Measurements from ENCODE around the gene NTS.

The NTS gene

GRCh38 chr12:85835426-85836196 lies 38.5 kb upstream of the NTS start:
- Histone ChIP-seq H3K9me3 (ENCODE audit: control extremely low read depth in 1 of 5, control insufficient read depth in 4 of 5, insufficient read depth in 2 of 5, low read depth in 1 of 5, low read length in 4 of 5) (no peaks in the 10 kb centered on the region), H3K27me3 (replicated peaks in 2 of 5; ENCODE audit: control insufficient read depth in 4 of 5, insufficient read depth in 5 of 5, low read length in 4 of 5) (no peaks in the 10 kb centered on the region), H3K36me3 (ENCODE audit: control insufficient read depth in 4 of 4, insufficient read depth in 4 of 4, low read length in 3 of 4) (no peaks in the 10 kb centered on the region), H3K4me3 (ENCODE audit: control insufficient read depth in 1 of 7, extremely low read depth in 1 of 7, insufficient read depth in 4 of 7, low read depth in 2 of 7, low read length in 6 of 7) (peak overlapping the region in 4 of 7 experiments; percentile 65 to 88 (median 72)), H3K4me1 (ENCODE audit: control extremely low read depth in 1 of 4, control insufficient read depth in 4 of 4, insufficient read depth in 4 of 4, low read length in 3 of 4) (peaks cover 0 to 23% (median 3%) of the 10 kb centered on the region in 4 experiments), H3K27ac (ENCODE audit: insufficient read depth in 1 of 2, low read depth in 1 of 2, low read length in 2 of 2, poor library complexity in 1 of 2, severe bottlenecking in 2 of 2) (peak overlapping the region in 1 of 2 experiments; percentile 59)
- POLR2A ChIA-PET = interaction anchor here (0.6 kb wide), 1 partner anchor 425 kb away, joined by 3 read pairs; no protein-coding TSS in a partner anchor
- CTCF ChIA-PET = interaction anchor here (1.2 to 1.9 kb wide), 2 partner anchors 259 to 261 kb away, joined by 3 to 4 read pairs; no protein-coding TSS in a partner anchor
- 22% methylated on average over 1 of the region's 4 CpGs for WGBS (ENCODE audit: insufficient coverage)
- DNase-seq = peak in 1 of 3 donors; percentile 15

GRCh38 chr12:85836197-85837090 lies 37.7 kb upstream of the NTS start, which contains the start of gene RASSF9:
Gene RASSF9 (minus strand): TSS chr12:85836409. CDS start chr12:85836201, 208 bp downstream.
- peak within 1 kb of the TSS in 1 of 2 experiments; percentile 59 for H3K27ac ChIP-seq (ENCODE audit: insufficient read depth in 1 of 2, low read depth in 1 of 2, low read length in 2 of 2, poor library complexity in 1 of 2, severe bottlenecking in 2 of 2)
- POLR2A ChIA-PET = interaction anchor here (0.6 kb wide), 1 partner anchor 424 kb away, joined by 3 read pairs; no protein-coding TSS in a partner anchor
- CTCF ChIA-PET = interaction anchor here (1.9 to 2.1 kb wide), 2 partner anchors 20 to 262 kb away, joined by 4 to 9 read pairs; no protein-coding TSS in a partner anchor

GRCh38 chr12:85843606-85844310 lies 30.3 kb upstream of the NTS start:
- CTCF ChIA-PET = no interaction called here
- 94% methylated on average over 16 of the region's 17 CpGs for WGBS (ENCODE audit: insufficient coverage)
- no peak for DNase-seq

More at GRCh38 chr12:85836197-85837090, 37.7 kb upstream of the NTS start, which contains the start of gene RASSF9:
- Histone ChIP-seq H3K36me3 (ENCODE audit: control insufficient read depth in 4 of 4, insufficient read depth in 4 of 4, low read length in 3 of 4) (no peaks in the 10 kb centered on the region), H3K4me3 (ENCODE audit: control insufficient read depth in 1 of 7, extremely low read depth in 1 of 7, insufficient read depth in 4 of 7, low read depth in 2 of 7, low read length in 6 of 7) (peak within 1 kb of the TSS in 4 of 7 experiments; percentile 65 to 88 (median 72)), H3K4me1 (ENCODE audit: control extremely low read depth in 1 of 4, control insufficient read depth in 4 of 4, insufficient read depth in 4 of 4, low read length in 3 of 4) (peaks cover 0 to 20% (median 3%) of the 10 kb centered on the region in 4 experiments), H3K9me3 (ENCODE audit: control extremely low read depth in 1 of 5, control insufficient read depth in 4 of 5, insufficient read depth in 2 of 5, low read depth in 1 of 5, low read length in 4 of 5) (no peaks in the 10 kb centered on the region), H3K27me3 (replicated peaks in 2 of 5; ENCODE audit: control insufficient read depth in 4 of 5, insufficient read depth in 5 of 5, low read length in 4 of 5) (no peaks in the 10 kb centered on the region)
- DNase-seq = peak; percentile 12 to 38 (median 19)
- 49% methylated on average over 6 of the region's 15 CpGs for WGBS (ENCODE audit: insufficient coverage)

GRCh38 chr12:85849344-85849743 lies 24.8 kb upstream of the NTS start:
- DNase-seq = no peak
- CTCF ChIA-PET = interaction anchor here (0.6 to 0.7 kb wide), 2 partner anchors 48 to 119 kb away, joined by 3 read pairs; no protein-coding TSS in a partner anchor
- Histone ChIP-seq H3K4me3 (ENCODE audit: control insufficient read depth in 1 of 7, extremely low read depth in 1 of 7, insufficient read depth in 4 of 7, low read depth in 2 of 7, low read length in 6 of 7) (no peak overlapping the region), H3K27ac (ENCODE audit: insufficient read depth in 1 of 2, low read depth in 1 of 2, low read length in 2 of 2, poor library complexity in 1 of 2, severe bottlenecking in 2 of 2) (no peak overlapping the region), H3K9me3 (ENCODE audit: control extremely low read depth in 1 of 5, control insufficient read depth in 4 of 5, insufficient read depth in 2 of 5, low read depth in 1 of 5, low read length in 4 of 5) (peaks cover 0 to 2% (median 0%) of the 10 kb centered on the region in 5 experiments), H3K4me1 (ENCODE audit: control extremely low read depth in 1 of 4, control insufficient read depth in 4 of 4, insufficient read depth in 4 of 4, low read length in 3 of 4) (no peaks in the 10 kb centered on the region), H3K36me3 (ENCODE audit: control insufficient read depth in 4 of 4, insufficient read depth in 4 of 4, low read length in 3 of 4) (no peaks in the 10 kb centered on the region), H3K27me3 (replicated peaks in 2 of 5; ENCODE audit: control insufficient read depth in 4 of 5, insufficient read depth in 5 of 5, low read length in 4 of 5) (no peaks in the 10 kb centered on the region)
- POLR2A ChIA-PET = no interaction called here
- WGBS (ENCODE audit: insufficient coverage) = 80% methylated on average over 2 of the region's 3 CpGs

More at GRCh38 chr12:85843606-85844310, 30.3 kb upstream of the NTS start:
- H3K27ac ChIP-seq (ENCODE audit: insufficient read depth in 1 of 2, low read depth in 1 of 2, low read length in 2 of 2, poor library complexity in 1 of 2, severe bottlenecking in 2 of 2) = no peak overlapping the region
- no peaks in the 10 kb centered on the region for H3K4me1 ChIP-seq (ENCODE audit: control extremely low read depth in 1 of 4, control insufficient read depth in 4 of 4, insufficient read depth in 4 of 4, low read length in 3 of 4)
- H3K4me3 ChIP-seq (ENCODE audit: control insufficient read depth in 1 of 7, extremely low read depth in 1 of 7, insufficient read depth in 4 of 7, low read depth in 2 of 7, low read length in 6 of 7) = no peak overlapping the region
- no peaks in the 10 kb centered on the region for H3K27me3 ChIP-seq (replicated peaks in 2 of 5; ENCODE audit: control insufficient read depth in 4 of 5, insufficient read depth in 5 of 5, low read length in 4 of 5)
- H3K9me3 ChIP-seq (ENCODE audit: control extremely low read depth in 1 of 5, control insufficient read depth in 4 of 5, insufficient read depth in 2 of 5, low read depth in 1 of 5, low read length in 4 of 5) = peaks cover 0 to 3% (median 0%) of the 10 kb centered on the region in 5 experiments
- POLR2A ChIA-PET = no interaction called here
- H3K36me3 ChIP-seq (ENCODE audit: control insufficient read depth in 4 of 4, insufficient read depth in 4 of 4, low read length in 3 of 4) = no peaks in the 10 kb centered on the region

- 100% methylated on average over 2 of the region's 6 CpGs for WGBS (ENCODE audit: insufficient coverage)
- no peaks in the 10 kb centered on the region for H3K27me3 ChIP-seq (replicated peaks in 2 of 5; ENCODE audit: control insufficient read depth in 4 of 5, insufficient read depth in 5 of 5, low read length in 4 of 5)
- DNase-seq = no peak
- H3K36me3 ChIP-seq (ENCODE audit: control insufficient read depth in 4 of 4, insufficient read depth in 4 of 4, low read length in 3 of 4) = no peaks in the 10 kb centered on the region
- H3K4me3 ChIP-seq (ENCODE audit: control insufficient read depth in 1 of 7, extremely low read depth in 1 of 7, insufficient read depth in 4 of 7, low read depth in 2 of 7, low read length in 6 of 7) = no peak overlapping the region
- ChIA-PET CTCF (interaction anchor here (0.8 to 3.8 kb wide), 6 partner anchors 9 to 387 kb away, joined by 3 to 27 read pairs (median 6); no protein-coding TSS in a partner anchor), POLR2A (no interaction called here)
- H3K27ac ChIP-seq (ENCODE audit: insufficient read depth in 1 of 2, low read depth in 1 of 2, low read length in 2 of 2, poor library complexity in 1 of 2, severe bottlenecking in 2 of 2) = no peak overlapping the region
- peaks cover 0 to 3% (median 0%) of the 10 kb centered on the region in 5 experiments for H3K9me3 ChIP-seq (ENCODE audit: control extremely low read depth in 1 of 5, control insufficient read depth in 4 of 5, insufficient read depth in 2 of 5, low read depth in 1 of 5, low read length in 4 of 5)
- H3K4me1 ChIP-seq (ENCODE audit: control extremely low read depth in 1 of 4, control insufficient read depth in 4 of 4, insufficient read depth in 4 of 4, low read length in 3 of 4) = no peaks in the 10 kb centered on the region
These were observed 18.8 kb upstream of the NTS start for GRCh38 chr12:85855305-85855704.

- POLR2A ChIA-PET = no interaction called here
These were observed 17.1 kb upstream of the NTS start for GRCh38 chr12:85856966-85857365.

More at GRCh38 chr12:85856966-85857365, 17.1 kb upstream of the NTS start:
- CTCF ChIA-PET = interaction anchor here (1.2 to 3.8 kb wide), 4 partner anchors 10 to 19 kb away, joined by 3 to 27 read pairs (median 9); no protein-coding TSS in a partner anchor
- Histone ChIP-seq H3K4me3 (ENCODE audit: control insufficient read depth in 1 of 7, extremely low read depth in 1 of 7, insufficient read depth in 4 of 7, low read depth in 2 of 7, low read length in 6 of 7) (no peak overlapping the region), H3K27me3 (replicated peaks in 2 of 5; ENCODE audit: control insufficient read depth in 4 of 5, insufficient read depth in 5 of 5, low read length in 4 of 5) (no peaks in the 10 kb centered on the region), H3K4me1 (ENCODE audit: control extremely low read depth in 1 of 4, control insufficient read depth in 4 of 4, insufficient read depth in 4 of 4, low read length in 3 of 4) (no peaks in the 10 kb centered on the region), H3K9me3 (ENCODE audit: control extremely low read depth in 1 of 5, control insufficient read depth in 4 of 5, insufficient read depth in 2 of 5, low read depth in 1 of 5, low read length in 4 of 5) (peaks cover 0 to 3% (median 0%) of the 10 kb centered on the region in 5 experiments), H3K27ac (ENCODE audit: insufficient read depth in 1 of 2, low read depth in 1 of 2, low read length in 2 of 2, poor library complexity in 1 of 2, severe bottlenecking in 2 of 2) (no peak overlapping the region), H3K36me3 (ENCODE audit: control insufficient read depth in 4 of 4, insufficient read depth in 4 of 4, low read length in 3 of 4) (no peaks in the 10 kb centered on the region)
- no CpG with 5 or more reads among the region's 3 CpGs for WGBS (ENCODE audit: insufficient coverage)
- DNase-seq = no peak

Data from common myeloid progenitor, CD34-positive (primary cell).